WTC11 (cell line): ENCODE results near the gene SNX10. TPM values are rescaled to one million over a fixed set of nuclear protein-coding genes. Genes with fewer than 3 reads are reported as not detected.

Source experiments
- ATAC-seq: fragments of 200-7000 bp; cut with Tn5 transposase; 2 replicates; pipeline ENCODE4 v1.10.0; 2021; ENCODE audit warnings: mild to moderate bottlenecking, moderate library complexity
- CTCF ChIA-PET: fragments of 300-600 bp; sonication (Branson Sonifier 250); formaldehyde crosslinking; loops from one replicate; lab custom pipeline; 2021; ENCODE audit warnings: antibody characterized with exemption; lab: Charles Lee
- POLR2A ChIA-PET: fragments of 350-600 bp; sonication (Branson Sonifier 250); formaldehyde crosslinking; loops from one replicate; lab custom pipeline; 2021; ENCODE audit warnings: antibody characterized with exemption; lab: Charles Lee
- DNase-seq: peaks from one replicate; pipeline ENCODE4 v3.0.0; 2021; ENCODE audit warnings: low spot score
- H3K27ac Mint-ChIP-seq: 2 replicates; pipeline ENCODE4 v1.8.0; 2021; ENCODE audit warnings: mixed read lengths
- H3K27me3 Mint-ChIP-seq: 2 replicates; pipeline ENCODE4 v1.8.0; 2021; ENCODE audit warnings: low read depth, mild to moderate bottlenecking, moderate library complexity, mixed read lengths
- H3K36me3 Mint-ChIP-seq: 2 replicates; pipeline ENCODE4 v1.8.0; 2021; ENCODE audit warnings: mixed read lengths
- H3K4me1 Mint-ChIP-seq: 2 replicates; pipeline ENCODE4 v1.8.0; 2022; ENCODE audit warnings: mixed read lengths
- H3K4me3 Mint-ChIP-seq: 2 replicates; pipeline ENCODE4 v1.8.0; 2021; ENCODE audit warnings: mild to moderate bottlenecking, moderate library complexity, mixed read lengths
- H3K9me3 Mint-ChIP-seq: 2 replicates; pipeline ENCODE4 v1.8.0; 2021; ENCODE audit warnings: mixed read lengths
- ATF6 ChIP-seq: sonication (generic); formaldehyde crosslinking; IDR thresholded peaks from 2 replicates; pipeline ENCODE4 v1.8.1; 2023; ENCODE audit warnings: mild to moderate bottlenecking, missing genetic modification reagents
- CREB1 ChIP-seq: sonication (generic); formaldehyde crosslinking; IDR thresholded peaks from 2 replicates; pipeline ENCODE4 v1.8.0; 2023; ENCODE audit warnings: mild to moderate bottlenecking, missing genetic modification reagents
- E2F4 ChIP-seq: sonication (generic); formaldehyde crosslinking; IDR thresholded peaks from 2 replicates; pipeline ENCODE4 v1.8.1; 2022; ENCODE audit warnings: low read depth, mild to moderate bottlenecking, moderate library complexity, missing genetic modification reagents, borderline replicate concordance
- EMX1 ChIP-seq: fragments of 250-450 bp; sonication (Bioruptor Pico); IDR thresholded peaks from 2 replicates; pipeline ENCODE4 v1.8.0; 2021; ENCODE audit warnings: mild to moderate bottlenecking
- HMGA2 ChIP-seq: fragments of 250-450 bp; sonication (Bioruptor Pico); IDR thresholded peaks from 2 replicates; pipeline ENCODE4 v1.4.0; 2021; ENCODE audit warnings: mild to moderate bottlenecking, moderate library complexity
- IRF1 ChIP-seq: sonication (generic); formaldehyde crosslinking; IDR thresholded peaks from 2 replicates; pipeline ENCODE4 v1.8.0; 2023; ENCODE audit warnings: missing genetic modification reagents
- JAZF1 ChIP-seq: fragments of 250-450 bp; sonication (Bioruptor Pico); IDR thresholded peaks from 2 replicates; pipeline ENCODE4 v1.9.0; 2021; ENCODE audit warnings: moderate library complexity, mild to moderate bottlenecking, inconsistent platforms
- JUN ChIP-seq: sonication (generic); formaldehyde crosslinking; IDR thresholded peaks from 2 replicates; pipeline ENCODE4 v1.8.0; 2023; ENCODE audit warnings: mild to moderate bottlenecking, missing genetic modification reagents
- NFATC4 ChIP-seq: fragments of 250-450 bp; sonication (Bioruptor Pico); IDR thresholded peaks from 2 replicates; pipeline ENCODE4 v1.9.0; 2021; ENCODE audit warnings: mild to moderate bottlenecking
- OVOL2 ChIP-seq: fragments of 250-450 bp; sonication (Bioruptor Pico); IDR thresholded peaks from 2 replicates; pipeline ENCODE4 v1.9.0; 2021; ENCODE audit warnings: mild to moderate bottlenecking, borderline replicate concordance
- PREB ChIP-seq: sonication (generic); formaldehyde crosslinking; IDR thresholded peaks from 2 replicates; pipeline ENCODE4 v1.8.1; 2022; ENCODE audit warnings: mild to moderate bottlenecking, missing genetic modification reagents, moderate library complexity, borderline replicate concordance
- RELA ChIP-seq: sonication (generic); formaldehyde crosslinking; IDR thresholded peaks from 2 replicates; pipeline ENCODE4 v1.8.1; 2022; ENCODE audit warnings: missing genetic modification reagents, mild to moderate bottlenecking, borderline replicate concordance
- STAT6 ChIP-seq: sonication (generic); formaldehyde crosslinking; conservative IDR thresholded peaks from 2 replicates; pipeline ENCODE4 v1.8.1; 2023; ENCODE audit warnings: mild to moderate bottlenecking, low read depth, missing genetic modification reagents, moderate library complexity
- ZNF263 ChIP-seq: sonication (generic); formaldehyde crosslinking; IDR thresholded peaks from 2 replicates; pipeline ENCODE4 v1.8.1; 2022; ENCODE audit warnings: low read depth, mild to moderate bottlenecking, moderate library complexity, missing genetic modification reagents
- total RNA-seq: library from RNA; stranded (reverse); gene quantifications from 3 replicates; pipeline ENCODE4 v1.2.3, GENCODE V29; 2021
- TF ChIP-seq, protein P1 (sequence below): sonication (generic); formaldehyde crosslinking; IDR thresholded peaks from 2 replicates; pipeline ENCODE4 v1.8.1; 2023; ENCODE audit warnings: mild to moderate bottlenecking, missing genetic modification reagents, moderate library complexity
- TF ChIP-seq, protein P2 (sequence below): fragments of 250-450 bp; sonication (Bioruptor Pico); IDR thresholded peaks from 2 replicates; pipeline ENCODE4 v1.9.0; 2021; ENCODE audit warnings: mild to moderate bottlenecking
- TF ChIP-seq, protein P3 (sequence below): sonication (generic); formaldehyde crosslinking; IDR thresholded peaks from 2 replicates; pipeline ENCODE4 v1.8.1; 2022; ENCODE audit warnings: missing genetic modification reagents, borderline replicate concordance
- TF ChIP-seq, protein P4 (sequence below): sonication (generic); formaldehyde crosslinking; IDR thresholded peaks from 2 replicates; pipeline ENCODE4 v1.8.0; 2022; ENCODE audit warnings: mild to moderate bottlenecking, missing genetic modification reagents
- TF ChIP-seq, protein P5 (sequence below): fragments of 250-450 bp; sonication (Bioruptor Pico); conservative IDR thresholded peaks from 2 replicates; pipeline ENCODE4 v1.9.0; 2021; ENCODE audit warnings: mild to moderate bottlenecking

The SNX10 gene
- total RNA-seq, 1 experiment from 2014 or later, result 10.8 TPM

DNA sequence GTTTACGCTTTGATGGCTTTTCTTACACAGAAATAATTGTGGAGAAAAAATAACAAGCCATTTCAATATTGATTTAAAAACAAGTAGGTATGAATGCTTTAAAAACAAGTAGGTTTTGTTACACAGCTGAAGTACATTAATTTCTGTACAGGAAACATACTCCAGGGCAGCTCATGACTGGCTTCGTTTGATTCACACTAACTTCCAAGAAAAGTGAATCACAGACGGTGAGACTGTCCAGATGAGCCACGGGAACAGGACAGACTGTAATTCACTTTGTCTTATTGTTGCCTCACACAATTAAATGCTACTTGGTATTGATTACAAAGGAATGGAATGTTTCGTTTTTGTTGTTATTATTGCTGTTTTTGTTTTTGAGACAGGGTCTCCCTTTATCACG is 26.6 kb upstream of the SNX10 start:
- Mint-ChIP-seq H3K9me3 (peaks cover 37% of the 10 kb centered on the region), H3K27me3 (peaks cover 6% of the 10 kb centered on the region), H3K27ac (no peak overlapping the region), H3K4me3 (no peak overlapping the region), H3K36me3 (peaks cover 32% of the 10 kb centered on the region), H3K4me1 (no peaks in the 10 kb centered on the region)
- no peak for TF ChIP-seq IRF1
- TF ChIP-seq JUN, result no peak
- no peak for TF ChIP-seq PREB (CRISPR knock-in tag)
- no peak for TF ChIP-seq STAT6 (CRISPR knock-in tag)
- TF ChIP-seq, protein P1, sequence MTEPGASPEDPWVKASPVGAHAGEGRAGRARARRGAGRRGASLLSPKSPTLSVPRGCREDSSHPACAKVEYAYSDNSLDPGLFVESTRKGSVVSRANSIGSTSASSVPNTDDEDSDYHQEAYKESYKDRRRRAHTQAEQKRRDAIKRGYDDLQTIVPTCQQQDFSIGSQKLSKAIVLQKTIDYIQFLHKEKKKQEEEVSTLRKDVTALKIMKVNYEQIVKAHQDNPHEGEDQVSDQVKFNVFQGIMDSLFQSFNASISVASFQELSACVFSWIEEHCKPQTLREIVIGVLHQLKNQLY (CRISPR knock-in tag), result no peak
- no peak for TF ChIP-seq NFATC4 (CRISPR knock-in tag)
- no peak for TF ChIP-seq E2F4 (CRISPR knock-in tag)
- TF ChIP-seq, protein P2, sequence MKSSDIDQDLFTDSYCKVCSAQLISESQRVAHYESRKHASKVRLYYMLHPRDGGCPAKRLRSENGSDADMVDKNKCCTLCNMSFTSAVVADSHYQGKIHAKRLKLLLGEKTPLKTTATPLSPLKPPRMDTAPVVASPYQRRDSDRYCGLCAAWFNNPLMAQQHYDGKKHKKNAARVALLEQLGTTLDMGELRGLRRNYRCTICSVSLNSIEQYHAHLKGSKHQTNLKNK (CRISPR knock-in tag), result no peak
- TF ChIP-seq EMX1, result no peak
- TF ChIP-seq HMGA2, result no peak
- TF ChIP-seq OVOL2 (CRISPR knock-in tag), result no peak
- no peak for TF ChIP-seq ATF6 (CRISPR knock-in tag)
- no peak for TF ChIP-seq ZNF263 (CRISPR knock-in tag)
- TF ChIP-seq, protein P3, sequence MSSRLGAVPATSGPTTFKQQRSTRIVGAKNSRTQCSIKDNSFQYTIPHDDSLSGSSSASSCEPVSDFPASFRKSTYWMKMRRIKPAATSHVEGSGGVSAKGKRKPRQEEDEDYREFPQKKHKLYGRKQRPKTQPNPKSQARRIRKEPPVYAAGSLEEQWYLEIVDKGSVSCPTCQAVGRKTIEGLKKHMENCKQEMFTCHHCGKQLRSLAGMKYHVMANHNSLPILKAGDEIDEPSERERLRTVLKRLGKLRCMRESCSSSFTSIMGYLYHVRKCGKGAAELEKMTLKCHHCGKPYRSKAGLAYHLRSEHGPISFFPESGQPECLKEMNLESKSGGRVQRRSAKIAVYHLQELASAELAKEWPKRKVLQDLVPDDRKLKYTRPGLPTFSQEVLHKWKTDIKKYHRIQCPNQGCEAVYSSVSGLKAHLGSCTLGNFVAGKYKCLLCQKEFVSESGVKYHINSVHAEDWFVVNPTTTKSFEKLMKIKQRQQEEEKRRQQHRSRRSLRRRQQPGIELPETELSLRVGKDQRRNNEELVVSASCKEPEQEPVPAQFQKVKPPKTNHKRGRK (CRISPR knock-in tag), result no peak
- TF ChIP-seq, protein P4, sequence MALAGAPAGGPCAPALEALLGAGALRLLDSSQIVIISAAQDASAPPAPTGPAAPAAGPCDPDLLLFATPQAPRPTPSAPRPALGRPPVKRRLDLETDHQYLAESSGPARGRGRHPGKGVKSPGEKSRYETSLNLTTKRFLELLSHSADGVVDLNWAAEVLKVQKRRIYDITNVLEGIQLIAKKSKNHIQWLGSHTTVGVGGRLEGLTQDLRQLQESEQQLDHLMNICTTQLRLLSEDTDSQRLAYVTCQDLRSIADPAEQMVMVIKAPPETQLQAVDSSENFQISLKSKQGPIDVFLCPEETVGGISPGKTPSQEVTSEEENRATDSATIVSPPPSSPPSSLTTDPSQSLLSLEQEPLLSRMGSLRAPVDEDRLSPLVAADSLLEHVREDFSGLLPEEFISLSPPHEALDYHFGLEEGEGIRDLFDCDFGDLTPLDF (CRISPR knock-in tag), result no peak
- TF ChIP-seq JAZF1, result no peak
- TF ChIP-seq CREB1, result no peak
- TF ChIP-seq, protein P5, sequence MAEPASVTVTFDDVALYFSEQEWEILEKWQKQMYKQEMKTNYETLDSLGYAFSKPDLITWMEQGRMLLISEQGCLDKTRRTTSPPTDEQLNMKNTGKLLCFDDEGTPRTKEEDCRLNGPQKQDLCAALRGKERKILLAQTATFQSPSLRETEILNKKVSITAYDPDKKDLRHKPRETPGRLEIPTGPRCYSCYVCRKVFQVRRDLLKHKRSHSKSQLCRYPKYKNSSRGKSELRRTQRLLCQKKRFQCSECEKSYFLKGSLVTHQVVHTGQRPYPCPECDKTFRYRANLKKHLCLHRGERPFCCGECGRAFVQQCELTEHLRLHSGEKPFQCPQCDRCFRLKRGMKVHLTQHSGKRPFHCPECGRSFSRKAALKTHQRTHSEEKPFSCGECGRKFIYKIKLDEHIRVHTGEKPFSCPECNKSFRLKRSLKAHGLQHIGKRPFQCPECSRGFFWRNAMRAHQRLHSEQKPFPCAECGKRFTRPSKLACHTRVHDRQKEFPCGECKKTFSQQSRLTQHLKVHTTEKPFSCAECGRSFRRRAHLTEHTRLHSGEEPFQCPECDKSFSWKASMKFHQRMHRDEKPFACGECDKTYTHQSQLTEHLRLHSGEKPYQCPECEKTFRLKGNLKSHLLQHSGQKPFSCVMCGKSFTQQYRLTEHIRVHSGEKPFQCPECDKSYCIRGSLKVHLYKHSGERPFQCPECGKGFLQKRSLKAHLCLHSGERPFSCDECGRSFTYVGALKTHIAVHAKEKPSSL (CRISPR knock-in tag), result no peak
- TF ChIP-seq RELA (CRISPR knock-in tag), result no peak
- POLR2A ChIA-PET, result no interaction called here
- ATAC-seq, result no peak
- CTCF ChIA-PET, result no interaction called here
- DNase-seq, result no peak
